Suprapubic skin (tissue), 4 donors: ENCODE measurements around the gene BARHL1. TPM values are rescaled to one million over a fixed set of nuclear protein-coding genes. Genes with fewer than 3 reads are reported as not detected.

Source experiments
- DNase-seq, 2 donors: peaks; one replicate each; pipeline ENCODE4 v3.0.0-alpha.2; 2019; ENCODE audit warnings: low spot score in 2 of 2
- H3K27ac ChIP-seq: fragments of 200-600 bp; sonication (generic); one replicate; pipeline ENCODE4 v1.5.1; 2019
- H3K27me3 ChIP-seq: fragments of 200-600 bp; sonication (generic); one replicate; pipeline ENCODE4 v1.5.1; 2019
- H3K36me3 ChIP-seq: fragments of 200-600 bp; sonication (generic); one replicate; pipeline ENCODE4 v1.5.1; 2019
- H3K4me1 ChIP-seq: fragments of 200-600 bp; sonication (generic); one replicate; pipeline ENCODE4 v1.5.1; 2019
- H3K4me3 ChIP-seq: fragments of 200-600 bp; sonication (generic); one replicate; pipeline ENCODE4 v1.5.1; 2019; ENCODE audit warnings: mild to moderate bottlenecking
- H3K9me3 ChIP-seq: fragments of 200-600 bp; sonication (generic); one replicate; pipeline ENCODE4 v1.5.1; 2019
- CTCF ChIP-seq, 2 donors: fragments of 200-600 bp in 1 of 2; fragments of 450-650 bp in 1 of 2; sonication (generic) in 1 of 2; IDR thresholded peaks; one replicate each; pipeline ENCODE4 v1.5.1; 2016 to 2019; ENCODE audit warnings: antibody characterized with exemption in 2 of 2, mild to moderate bottlenecking in 1 of 2, moderate library complexity in 1 of 2
- EP300 ChIP-seq: sonication (generic); formaldehyde crosslinking; IDR thresholded peaks from one replicate; pipeline ENCODE4 v1.6.1; 2017; ENCODE audit warnings: antibody characterized with exemption
- POLR2A ChIP-seq, 2 donors: fragments of 450-650 bp; IDR thresholded peaks; one replicate each; pipeline ENCODE4 v1.6.1; 2017; ENCODE audit warnings: antibody characterized with exemption in 2 of 2, mild to moderate bottlenecking in 2 of 2, moderate library complexity in 2 of 2
- POLR2AphosphoS5 ChIP-seq, 3 donors: sonication (generic); formaldehyde crosslinking; IDR thresholded peaks; one replicate each; pipeline ENCODE4 v1.6.1; 2017; ENCODE audit warnings: antibody characterized with exemption in 3 of 3
- WGBS: methylation state at CpG from one replicate; pipeline ENCODE4 v1.1.5; 2018; 5-methylcytosine and 5-hydroxymethylcytosine counted together
- total RNA-seq, 4 donors: library from RNA; depleted of rRNA; stranded (reverse); fragments of >200 nt; gene quantifications; one replicate each; pipeline ENCODE4 v1.1.0, GENCODE V29; 2016

Gene BARHL1
- total RNA-seq, 4 donors from 2014 or later, result not detected

DNA sequence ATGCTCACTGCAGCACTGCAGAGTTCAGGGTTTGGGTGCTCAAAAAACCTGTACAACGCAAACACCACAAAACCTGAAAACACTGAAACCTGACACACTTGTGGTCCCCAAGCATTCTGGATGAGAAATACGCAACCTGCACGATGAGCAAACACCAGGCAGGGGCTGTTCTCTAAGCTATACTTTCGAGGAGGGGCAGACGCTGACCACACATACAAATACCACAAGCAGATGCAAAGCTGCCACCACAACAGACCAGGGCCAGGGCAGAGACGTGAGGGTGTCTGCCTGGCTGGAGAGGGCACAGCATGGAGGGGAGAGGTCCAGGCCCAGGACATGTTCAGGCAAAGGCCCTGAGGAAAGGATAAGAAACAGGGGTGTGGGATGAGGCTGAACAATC, 23.0 kb downstream of the BARHL1 start:
- TF ChIP-seq POLR2AphosphoS5 (IDR thresholded peaks at IDR 0.05), result no peak
- TF ChIP-seq EP300, result no peak
- no peak for TF ChIP-seq POLR2A (IDR thresholded peaks at IDR 0.05)
- no peak for TF ChIP-seq CTCF (IDR thresholded peaks at IDR 0.05)
- no peak for DNase-seq
- no peak overlapping the region for H3K27ac ChIP-seq
- 97% methylated on average over 6 of the region's 6 CpGs for WGBS
- H3K36me3 ChIP-seq, result peaks cover 68% of the 10 kb centered on the region
- no peaks in the 10 kb centered on the region for H3K9me3 ChIP-seq
- no peak overlapping the region for H3K4me3 ChIP-seq
- no peaks in the 10 kb centered on the region for H3K4me1 ChIP-seq
- no peaks in the 10 kb centered on the region for H3K27me3 ChIP-seq

- H3K4me3 ChIP-seq, result no peak overlapping the region
- no peaks in the 10 kb centered on the region for H3K9me3 ChIP-seq
- peaks cover 68% of the 10 kb centered on the region for H3K36me3 ChIP-seq
- TF ChIP-seq EP300 (no peak), CTCF (IDR thresholded peaks at IDR 0.05) (no peak)
- DNase-seq, result no peak
- H3K27ac ChIP-seq, result no peak overlapping the region
- no peaks in the 10 kb centered on the region for H3K27me3 ChIP-seq
- WGBS, result 71% methylated on average over 6 of the region's 6 CpGs
- no peaks in the 10 kb centered on the region for H3K4me1 ChIP-seq
Observed at GRCh38 chr9:132606066-132606465, 23.7 kb downstream of the BARHL1 start.

DNA sequence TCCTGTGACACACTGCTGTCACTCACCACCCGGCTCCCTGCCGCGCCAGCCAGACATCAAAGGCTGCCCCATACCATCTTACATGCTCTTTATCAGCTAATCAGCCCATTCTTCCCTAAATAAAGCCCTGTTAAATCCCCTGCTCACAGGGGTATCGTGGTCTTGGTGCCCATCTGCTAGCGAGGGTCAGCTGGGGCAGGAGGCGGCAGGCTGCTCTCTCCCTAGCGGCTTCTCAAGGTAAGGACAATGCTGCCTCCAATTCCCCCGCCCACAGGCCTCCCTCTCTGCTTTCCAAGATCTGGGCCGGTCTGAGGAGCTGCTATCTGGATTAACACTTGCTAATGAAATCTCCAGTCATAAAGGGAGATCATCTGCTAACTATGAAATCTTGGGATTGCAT, 26.8 kb downstream of the BARHL1 start:
- Histone ChIP-seq H3K36me3 (peaks cover 83% of the 10 kb centered on the region), H3K9me3 (no peaks in the 10 kb centered on the region), H3K4me3 (no peak overlapping the region), H3K27me3 (no peaks in the 10 kb centered on the region), H3K4me1 (no peaks in the 10 kb centered on the region), H3K27ac (no peak overlapping the region)
- WGBS, result 91% methylated on average over 9 of the region's 9 CpGs
- TF ChIP-seq POLR2AphosphoS5 (IDR thresholded peaks at IDR 0.05), result no peak
- no peak for TF ChIP-seq CTCF (IDR thresholded peaks at IDR 0.05)
- TF ChIP-seq EP300, result no peak
- no peak for TF ChIP-seq POLR2A (IDR thresholded peaks at IDR 0.05)
- no peak for DNase-seq

DNA sequence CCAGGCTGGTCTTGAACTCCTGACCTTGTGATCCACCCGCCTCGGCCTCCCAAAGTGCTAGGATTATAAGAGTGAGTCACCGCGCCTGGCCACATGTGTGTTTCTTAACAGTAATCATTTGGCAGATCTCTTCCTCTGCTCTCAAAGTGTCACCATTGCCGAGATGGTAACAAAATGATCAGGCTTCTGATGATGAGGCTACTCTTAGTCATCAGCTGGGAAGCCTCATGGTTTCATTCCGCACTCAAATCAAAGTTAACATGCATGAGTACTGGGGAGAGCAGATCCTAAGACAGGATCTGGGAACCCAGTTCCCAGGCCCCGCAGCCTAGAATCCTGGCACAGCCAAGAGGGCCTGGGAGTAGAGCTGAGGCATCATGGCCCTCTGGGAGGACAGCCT, 27.4 kb downstream of the BARHL1 start:
- Histone ChIP-seq H3K27ac (no peak overlapping the region), H3K4me3 (no peak overlapping the region), H3K4me1 (no peaks in the 10 kb centered on the region), H3K9me3 (no peaks in the 10 kb centered on the region), H3K36me3 (peaks cover 85% of the 10 kb centered on the region), H3K27me3 (no peaks in the 10 kb centered on the region)
- DNase-seq, result no peak
- 76% methylated on average over 6 of the region's 7 CpGs for WGBS
- no peak for TF ChIP-seq POLR2A (IDR thresholded peaks at IDR 0.05)
- no peak for TF ChIP-seq POLR2AphosphoS5 (IDR thresholded peaks at IDR 0.05)
- no peak for TF ChIP-seq CTCF (IDR thresholded peaks at IDR 0.05)

GRCh38 chr9:132610661-132611060, 28.3 kb downstream of the BARHL1 start:
- Histone ChIP-seq H3K27me3 (no peaks in the 10 kb centered on the region), H3K9me3 (no peaks in the 10 kb centered on the region), H3K27ac (no peak overlapping the region), H3K4me1 (no peaks in the 10 kb centered on the region), H3K4me3 (no peak overlapping the region), H3K36me3 (peaks cover 85% of the 10 kb centered on the region)
- no peak for TF ChIP-seq EP300
- no peak for TF ChIP-seq POLR2AphosphoS5 (IDR thresholded peaks at IDR 0.05)
- TF ChIP-seq CTCF (IDR thresholded peaks at IDR 0.05), result no peak
- TF ChIP-seq POLR2A (IDR thresholded peaks at IDR 0.05), result no peak
- no peak for DNase-seq
- 89% methylated on average over 12 of the region's 12 CpGs for WGBS
